HL-60 (cell line): Measurements from ENCODE around the gene WDR27.

Experiments used
- DNase-seq, 2 experiments: peaks; one replicate each; pipeline ENCODE4 v3.0.0-alpha.2; 2010 to 2020; ENCODE audit warnings: low read depth in 1 of 2, low spot score in 1 of 2
- H3K27ac ChIP-seq: fragments of 250-450 bp; sonication (Bioruptor Pico); replicated peaks from 2 replicates; pipeline ENCODE4 v1.5.1; 2020; ENCODE audit warnings: mild to moderate bottlenecking, moderate library complexity
- H3K27me3 ChIP-seq: fragments of 250-450 bp; sonication (Bioruptor Pico); 2 replicates; pipeline ENCODE4 v1.5.1; 2021; ENCODE audit warnings: mild to moderate bottlenecking, moderate library complexity; ENCODE audit not compliant: insufficient read depth, poor library complexity, severe bottlenecking
- H3K4me3 ChIP-seq: replicated peaks from 2 replicates; pipeline ENCODE4 v1.5.1; 2011; ENCODE audit warnings: mild to moderate bottlenecking, control low read depth, low read length; ENCODE audit not compliant: insufficient read depth
- GABPA ChIP-seq: IDR thresholded peaks from 2 replicates; pipeline ENCODE4 v1.6.1; 2012; ENCODE audit warnings: low read depth
- POLR2AphosphoS5 ChIP-seq: IDR thresholded peaks from 2 replicates; pipeline ENCODE4 v1.6.1; 2012; ENCODE audit warnings: low read depth
- SPI1 ChIP-seq: IDR thresholded peaks from 2 replicates; pipeline ENCODE4 v1.6.1; 2012; ENCODE audit warnings: low read depth, mild to moderate bottlenecking, borderline replicate concordance
- TF ChIP-seq, protein P1 (sequence below): IDR thresholded peaks from one replicate; pipeline ENCODE4 v1.5.1; 2011; ENCODE audit warnings: low read length, control low read depth, inconsistent platforms; ENCODE audit not compliant: insufficient read depth
- TF ChIP-seq, protein P2 (sequence below): IDR thresholded peaks from 2 replicates; pipeline ENCODE4 v1.6.1; 2012; ENCODE audit warnings: low read depth; ENCODE audit not compliant: insufficient replicate concordance

Gene WDR27

DNA sequence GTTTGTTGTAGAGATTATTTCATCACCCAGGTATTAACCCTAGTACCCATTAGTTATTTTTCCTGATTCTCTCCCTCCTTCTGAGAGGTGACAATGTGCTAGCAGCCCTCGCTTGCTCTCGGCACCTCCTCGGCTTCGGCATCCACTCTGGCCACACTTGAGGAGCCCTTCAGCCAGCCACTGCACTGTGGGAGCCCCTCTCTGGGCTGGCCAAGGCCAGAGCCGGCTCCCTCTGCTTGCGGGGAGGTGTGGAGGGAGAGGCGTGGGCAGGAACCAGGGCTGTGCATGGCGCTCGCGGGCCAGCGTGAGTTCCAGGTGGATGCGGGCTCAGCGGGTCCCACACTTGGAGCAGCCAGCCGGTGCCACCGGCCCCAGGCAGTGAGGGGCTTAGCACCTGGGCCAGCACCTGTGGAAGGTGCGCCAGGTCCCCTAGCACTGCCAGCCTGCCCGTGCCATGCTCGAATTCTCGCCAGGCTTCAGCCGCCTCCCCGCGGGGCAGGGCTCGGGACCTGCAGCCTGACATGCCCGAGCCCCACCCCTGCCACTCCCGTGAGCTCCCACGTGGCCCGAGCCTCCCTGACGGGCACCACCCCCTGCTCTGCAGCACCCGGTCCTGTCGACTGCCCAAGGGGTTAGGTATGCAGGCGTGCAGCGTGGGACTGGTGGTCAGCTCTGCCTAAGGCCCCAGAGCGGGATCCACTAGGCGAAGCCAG is 221.9 kb downstream of the WDR27 start:
- TF ChIP-seq POLR2AphosphoS5 (no peak), SPI1 (no peak), GABPA (no peak)
- TF ChIP-seq, protein P1, sequence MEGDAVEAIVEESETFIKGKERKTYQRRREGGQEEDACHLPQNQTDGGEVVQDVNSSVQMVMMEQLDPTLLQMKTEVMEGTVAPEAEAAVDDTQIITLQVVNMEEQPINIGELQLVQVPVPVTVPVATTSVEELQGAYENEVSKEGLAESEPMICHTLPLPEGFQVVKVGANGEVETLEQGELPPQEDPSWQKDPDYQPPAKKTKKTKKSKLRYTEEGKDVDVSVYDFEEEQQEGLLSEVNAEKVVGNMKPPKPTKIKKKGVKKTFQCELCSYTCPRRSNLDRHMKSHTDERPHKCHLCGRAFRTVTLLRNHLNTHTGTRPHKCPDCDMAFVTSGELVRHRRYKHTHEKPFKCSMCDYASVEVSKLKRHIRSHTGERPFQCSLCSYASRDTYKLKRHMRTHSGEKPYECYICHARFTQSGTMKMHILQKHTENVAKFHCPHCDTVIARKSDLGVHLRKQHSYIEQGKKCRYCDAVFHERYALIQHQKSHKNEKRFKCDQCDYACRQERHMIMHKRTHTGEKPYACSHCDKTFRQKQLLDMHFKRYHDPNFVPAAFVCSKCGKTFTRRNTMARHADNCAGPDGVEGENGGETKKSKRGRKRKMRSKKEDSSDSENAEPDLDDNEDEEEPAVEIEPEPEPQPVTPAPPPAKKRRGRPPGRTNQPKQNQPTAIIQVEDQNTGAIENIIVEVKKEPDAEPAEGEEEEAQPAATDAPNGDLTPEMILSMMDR: no peak
- TF ChIP-seq, protein P2, sequence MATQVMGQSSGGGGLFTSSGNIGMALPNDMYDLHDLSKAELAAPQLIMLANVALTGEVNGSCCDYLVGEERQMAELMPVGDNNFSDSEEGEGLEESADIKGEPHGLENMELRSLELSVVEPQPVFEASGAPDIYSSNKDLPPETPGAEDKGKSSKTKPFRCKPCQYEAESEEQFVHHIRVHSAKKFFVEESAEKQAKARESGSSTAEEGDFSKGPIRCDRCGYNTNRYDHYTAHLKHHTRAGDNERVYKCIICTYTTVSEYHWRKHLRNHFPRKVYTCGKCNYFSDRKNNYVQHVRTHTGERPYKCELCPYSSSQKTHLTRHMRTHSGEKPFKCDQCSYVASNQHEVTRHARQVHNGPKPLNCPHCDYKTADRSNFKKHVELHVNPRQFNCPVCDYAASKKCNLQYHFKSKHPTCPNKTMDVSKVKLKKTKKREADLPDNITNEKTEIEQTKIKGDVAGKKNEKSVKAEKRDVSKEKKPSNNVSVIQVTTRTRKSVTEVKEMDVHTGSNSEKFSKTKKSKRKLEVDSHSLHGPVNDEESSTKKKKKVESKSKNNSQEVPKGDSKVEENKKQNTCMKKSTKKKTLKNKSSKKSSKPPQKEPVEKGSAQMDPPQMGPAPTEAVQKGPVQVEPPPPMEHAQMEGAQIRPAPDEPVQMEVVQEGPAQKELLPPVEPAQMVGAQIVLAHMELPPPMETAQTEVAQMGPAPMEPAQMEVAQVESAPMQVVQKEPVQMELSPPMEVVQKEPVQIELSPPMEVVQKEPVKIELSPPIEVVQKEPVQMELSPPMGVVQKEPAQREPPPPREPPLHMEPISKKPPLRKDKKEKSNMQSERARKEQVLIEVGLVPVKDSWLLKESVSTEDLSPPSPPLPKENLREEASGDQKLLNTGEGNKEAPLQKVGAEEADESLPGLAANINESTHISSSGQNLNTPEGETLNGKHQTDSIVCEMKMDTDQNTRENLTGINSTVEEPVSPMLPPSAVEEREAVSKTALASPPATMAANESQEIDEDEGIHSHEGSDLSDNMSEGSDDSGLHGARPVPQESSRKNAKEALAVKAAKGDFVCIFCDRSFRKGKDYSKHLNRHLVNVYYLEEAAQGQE: no peak
- Histone ChIP-seq H3K27me3 (no peaks in the 10 kb centered on the region), H3K27ac (no peak overlapping the region), H3K4me3 (no peak overlapping the region)
- no peak for DNase-seq

DNA sequence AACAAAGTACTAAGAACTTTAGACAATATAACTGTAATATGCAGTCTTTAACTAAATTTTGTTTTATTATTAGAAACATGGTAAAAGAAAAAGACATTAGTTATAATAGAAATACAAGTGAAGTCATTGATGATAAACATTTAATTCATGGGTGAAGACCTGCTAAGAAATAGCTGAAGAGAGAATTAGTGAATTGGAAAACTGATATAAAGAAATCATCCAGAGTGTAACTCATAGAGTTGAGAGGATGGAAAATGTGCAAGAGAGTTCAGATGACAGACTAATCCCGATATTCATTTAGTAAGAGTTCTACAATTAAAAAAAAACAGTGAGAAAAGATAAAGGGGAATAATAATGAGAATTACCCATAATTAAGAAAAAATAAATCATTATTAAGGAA is 227.5 kb downstream of the WDR27 start:
- TF ChIP-seq, protein P2: no peak
- TF ChIP-seq GABPA: no peak
- TF ChIP-seq, protein P1: no peak
- no peak for TF ChIP-seq SPI1
- TF ChIP-seq POLR2AphosphoS5: no peak
- no peak for DNase-seq
- no peak overlapping the region for H3K4me3 ChIP-seq
- H3K27ac ChIP-seq: no peak overlapping the region
- H3K27me3 ChIP-seq: no peaks in the 10 kb centered on the region

DNA sequence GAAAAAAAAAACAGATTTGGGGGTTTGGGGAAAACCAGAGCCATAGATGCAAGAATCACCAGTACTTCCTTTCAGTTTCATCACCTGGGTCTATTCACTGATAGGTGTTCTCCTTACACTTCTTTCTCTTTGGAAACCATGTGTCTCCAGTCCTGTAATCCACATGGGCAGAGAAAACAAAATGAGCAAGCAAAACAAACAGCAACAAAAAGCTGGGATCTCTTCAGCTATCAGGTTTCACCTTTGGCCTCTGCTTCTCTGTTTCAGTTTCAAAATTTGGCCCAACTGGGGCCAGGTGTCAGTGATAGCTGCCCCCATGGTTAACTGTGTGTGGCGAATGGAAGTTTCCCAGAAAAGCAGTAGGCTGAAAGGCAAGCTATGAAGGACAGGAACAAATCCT is 228.2 kb downstream of the WDR27 start:
- Histone ChIP-seq H3K27me3 (no peaks in the 10 kb centered on the region), H3K27ac (no peak overlapping the region), H3K4me3 (no peak overlapping the region)
- TF ChIP-seq, protein P2: no peak
- TF ChIP-seq SPI1: no peak
- TF ChIP-seq GABPA: no peak
- TF ChIP-seq, protein P1: no peak
- no peak for TF ChIP-seq POLR2AphosphoS5
- no peak for DNase-seq
